Measurements from ENCODE around the gene LAMTOR1. TPM values are rescaled to one million over a fixed set of nuclear protein-coding genes. Genes with fewer than 3 reads are reported as not detected.

The LAMTOR1 gene
- total RNA-seq (2013; cell fraction: nucleolus; rRNA removed): 30.6 and 35.0 TPM in 2 replicates
- total RNA-seq (2014; rRNA removed): 112 and 127 TPM in 2 replicates
- 59.8 and 66.5 TPM in 2 replicates for total RNA-seq (2014; rRNA removed; fragmentation: Illumina TruSeq; extraction: Trizol)
- 80.8 and 82.1 TPM in 2 replicates for total RNA-seq (2021)
- 57.1 TPM for polyA plus RNA-seq (2011; ENCODE audit: low read depth)
- polyA plus RNA-seq (2011; rRNA removed): 45.8 and 58.8 TPM in 2 replicates
- polyA plus RNA-seq (2011; cell fraction: cytosol; rRNA removed): 99.0 and 108 TPM in 2 replicates
- polyA plus RNA-seq (2011; cell fraction: nucleus; rRNA removed): 65.8 and 80.4 TPM in 2 replicates
- polyA plus RNA-seq (2012): 71.6 and 72.6 TPM in 2 replicates
- 75.6 and 94.4 TPM in 2 replicates for polyA plus RNA-seq (2014; fragmentation: Illumina TruSeq; extraction: Trizol)
- 100 to 1,000 TPM in 1 of 2 experiments, 10 to 100 TPM in 1; 85.1 to 126 TPM for polyA plus RNA-seq (2014; fragmentation: Nextera tagmentation; extraction: Ambion mirVana)
- 126 and 128 TPM in 2 replicates for polyA plus RNA-seq (2014; rRNA removed)
- polyA plus RNA-seq (2016; fragmentation: Nextera tagmentation; extraction: Ambion mirVana): 100 to 1,000 TPM; 139 to 141 TPM
- polyA minus RNA-seq (2011; rRNA and poly(A)+ RNA removed): 99.0 and 105 TPM in 2 replicates
- polyA minus RNA-seq (2011; cell fraction: cytosol; rRNA and poly(A)+ RNA removed): 45.6 and 60.0 TPM in 2 replicates
- polyA minus RNA-seq (2011; cell fraction: nucleus; rRNA and poly(A)+ RNA removed): 33.1 and 62.5 TPM in 2 replicates
- Bru-seq, nascent RNA: percentile 83 among the genes with signal in this experiment
- BruChase-seq, experiment 1, labeled RNA remaining after a 6-hour chase: percentile 79 among the genes with signal in this experiment
- percentile 80 among the genes with signal in this experiment for BruChase-seq, experiment 2, labeled RNA remaining after a 2-hour chase
- long read RNA-seq, experiment 1, transcript LAMTOR1-201 (5 exons, 1,179 nt): major isoform, 77 of 80 reads
- long read RNA-seq, experiment 1, partial matches to known transcripts: 0 of 80 reads
- long read RNA-seq, experiment 1, other reads (novel, unspliced or antisense): 3 of 80 reads
- long read RNA-seq, experiment 2, transcript LAMTOR1-201 (5 exons, 1,179 nt): major isoform, 105 of 116 reads
- long read RNA-seq, experiment 2, partial matches to known transcripts: 0 of 116 reads
- long read RNA-seq, experiment 2, other reads (novel, unspliced or antisense): 8 of 116 reads

GRCh38 chr11:72102946-72103753 lies at the start of gene LAMTOR1:
Gene LAMTOR1 (minus strand): TSS chr11:72103297. CDS start chr11:72103224, 73 bp downstream.
- no TSS peak for BruUV-seq (replicated peaks)
- Histone ChIP-seq H2AFZ (ENCODE audit: control insufficient read depth, low read depth, low read length) (peak within 1 kb of the TSS; percentile 73), H3K4me2 (ENCODE audit: control insufficient read depth, insufficient read depth) (peak within 1 kb of the TSS; percentile 96), H3K36me3 (ENCODE audit: control insufficient read depth in 2 of 2, insufficient read depth in 2 of 2, low read length in 1 of 2) (peaks cover 8 to 9% of the 10 kb centered on the region in 2 experiments; a peak in 3 of 4 replicates), H3K9me3 (replicated peaks; ENCODE audit: control insufficient read depth, insufficient read depth, low read length) (no peaks in the 10 kb centered on the region), H3K79me2 (ENCODE audit: control insufficient read depth, insufficient read depth, low read length) (peaks cover 44% of the 10 kb centered on the region), H4K20me1 (ENCODE audit: control insufficient read depth, insufficient read depth) (no peaks in the 10 kb centered on the region), H3K27ac (ENCODE audit: control insufficient read depth, insufficient read depth) (peak within 1 kb of the TSS; percentile 90), H3K27me3 (replicated peaks in 1 of 2; ENCODE audit: control insufficient read depth in 2 of 2, insufficient read depth in 2 of 2, low read length in 1 of 2) (no peaks in the 10 kb centered on the region), H3K9ac (ENCODE audit: control insufficient read depth, insufficient read depth, low read length) (peak within 1 kb of the TSS; percentile 99), H3K4me1 (ENCODE audit: control insufficient read depth, insufficient read depth, low read length) (peaks cover 21% of the 10 kb centered on the region), H3K4me3 (peak within 1 kb of the TSS; percentile 94)
- RAD21 ChIA-PET (ENCODE audit: unreplicated experiment): no interaction called here
- DNase-seq (ENCODE audit: low read depth, low spot score) (peak; percentile 97), FAIRE-seq (peak; percentile 86), ATAC-seq (peak; percentile 97)
- SMC1A ChIA-PET (ENCODE audit: uncharacterized antibody, unreplicated experiment): interaction anchor here (1.1 to 14.0 kb wide), 5 partner anchors 8 to 328 kb away, joined by 3 to 245 read pairs (median 11); no protein-coding TSS in a partner anchor
- in situ Hi-C loops (cut with MboI): no loop called here
- intact Hi-C loops (cut with micrococcal nuclease; ENCODE audit: unreplicated experiment): loop anchor here (1.0 kb wide), 1 partner anchor 23 kb away; the partner anchor contains the start of genes LRRC51 and NUMA1
- CTCF ChIA-PET: interaction anchor here (1.9 to 14.0 kb wide), 4 partner anchors 13 to 327 kb away, joined by 5 to 416 read pairs (median 24); no protein-coding TSS in a partner anchor
- POLR2A ChIA-PET: interaction anchor here (0.6 to 2.4 kb wide), 4 partner anchors 8 to 67 kb away, joined by 3 to 13 read pairs (median 4); partner anchors contain the start of gene ANAPC15
- WGBS (ENCODE audit: insufficient coverage, insufficient replicate concordance, low lambda C conversion rate, missing lambda C conversion rate): 6% methylated on average over 48 of the region's 64 CpGs
- no peak for TF ChIP-seq MTA2 (IDR thresholded peaks at IDR 0.05; ENCODE audit: low read depth)
- TF ChIP-seq, protein P1, sequence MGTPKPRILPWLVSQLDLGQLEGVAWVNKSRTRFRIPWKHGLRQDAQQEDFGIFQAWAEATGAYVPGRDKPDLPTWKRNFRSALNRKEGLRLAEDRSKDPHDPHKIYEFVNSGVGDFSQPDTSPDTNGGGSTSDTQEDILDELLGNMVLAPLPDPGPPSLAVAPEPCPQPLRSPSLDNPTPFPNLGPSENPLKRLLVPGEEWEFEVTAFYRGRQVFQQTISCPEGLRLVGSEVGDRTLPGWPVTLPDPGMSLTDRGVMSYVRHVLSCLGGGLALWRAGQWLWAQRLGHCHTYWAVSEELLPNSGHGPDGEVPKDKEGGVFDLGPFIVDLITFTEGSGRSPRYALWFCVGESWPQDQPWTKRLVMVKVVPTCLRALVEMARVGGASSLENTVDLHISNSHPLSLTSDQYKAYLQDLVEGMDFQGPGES (IDR thresholded peaks at IDR 0.05): peak; percentile 58; the same call in 1 of the 2 replicates
- TF ChIP-seq, protein P2, sequence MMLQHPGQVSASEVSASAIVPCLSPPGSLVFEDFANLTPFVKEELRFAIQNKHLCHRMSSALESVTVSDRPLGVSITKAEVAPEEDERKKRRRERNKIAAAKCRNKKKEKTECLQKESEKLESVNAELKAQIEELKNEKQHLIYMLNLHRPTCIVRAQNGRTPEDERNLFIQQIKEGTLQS (IDR thresholded peaks at IDR 0.05; ENCODE audit: borderline replicate concordance, extremely low read depth, low read depth, low read length): peak; percentile 96
- no peak; the same call in 1 of the 2 replicates for TF ChIP-seq CHD2 (IDR thresholded peaks at IDR 0.05; ENCODE audit: borderline replicate concordance, low read depth, low read length)
- TF ChIP-seq NR2C2 (IDR thresholded peaks at IDR 0.05; ENCODE audit: borderline replicate concordance, control insufficient read depth, insufficient read length, low read depth): no peak
- peak; percentile 85 for TF ChIP-seq POLR2AphosphoS5 (IDR thresholded peaks at IDR 0.05; ENCODE audit: low read length)
- peak; percentile 14 for TF ChIP-seq RELA (IDR thresholded peaks at IDR 0.05; ENCODE audit: borderline replicate concordance, partially characterized antibody)
- TF ChIP-seq, protein P3, sequence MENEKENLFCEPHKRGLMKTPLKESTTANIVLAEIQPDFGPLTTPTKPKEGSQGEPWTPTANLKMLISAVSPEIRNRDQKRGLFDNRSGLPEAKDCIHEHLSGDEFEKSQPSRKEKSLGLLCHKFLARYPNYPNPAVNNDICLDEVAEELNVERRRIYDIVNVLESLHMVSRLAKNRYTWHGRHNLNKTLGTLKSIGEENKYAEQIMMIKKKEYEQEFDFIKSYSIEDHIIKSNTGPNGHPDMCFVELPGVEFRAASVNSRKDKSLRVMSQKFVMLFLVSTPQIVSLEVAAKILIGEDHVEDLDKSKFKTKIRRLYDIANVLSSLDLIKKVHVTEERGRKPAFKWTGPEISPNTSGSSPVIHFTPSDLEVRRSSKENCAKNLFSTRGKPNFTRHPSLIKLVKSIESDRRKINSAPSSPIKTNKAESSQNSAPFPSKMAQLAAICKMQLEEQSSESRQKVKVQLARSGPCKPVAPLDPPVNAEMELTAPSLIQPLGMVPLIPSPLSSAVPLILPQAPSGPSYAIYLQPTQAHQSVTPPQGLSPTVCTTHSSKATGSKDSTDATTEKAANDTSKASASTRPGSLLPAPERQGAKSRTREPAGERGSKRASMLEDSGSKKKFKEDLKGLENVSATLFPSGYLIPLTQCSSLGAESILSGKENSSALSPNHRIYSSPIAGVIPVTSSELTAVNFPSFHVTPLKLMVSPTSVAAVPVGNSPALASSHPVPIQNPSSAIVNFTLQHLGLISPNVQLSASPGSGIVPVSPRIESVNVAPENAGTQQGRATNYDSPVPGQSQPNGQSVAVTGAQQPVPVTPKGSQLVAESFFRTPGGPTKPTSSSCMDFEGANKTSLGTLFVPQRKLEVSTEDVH (IDR thresholded peaks at IDR 0.05; ENCODE audit: low read depth, partially characterized antibody): peak; percentile 42
- TF ChIP-seq ASH2L (IDR thresholded peaks at IDR 0.05; ENCODE audit: borderline replicate concordance, low read depth): no peak
- peak; percentile 65 for TF ChIP-seq ATF7 (IDR thresholded peaks at IDR 0.05; ENCODE audit: low read depth)
- peak; percentile 98 for TF ChIP-seq USF2 (IDR thresholded peaks at IDR 0.05; ENCODE audit: borderline replicate concordance, low read depth, low read length)
- TF ChIP-seq TCF7 (IDR thresholded peaks at IDR 0.05; ENCODE audit: borderline replicate concordance): no peak
